GM18907 (cell line): Measurements from ENCODE around the gene VPS13D.
"Not testable (repeated sequence)": the region's sequence is repeated elsewhere in the genome, so short reads cannot be mapped to it uniquely, and the experiment has no call there.

Source experiments
- ATAC-seq: cut with Tn5 transposase; IDR thresholded peaks from one replicate; pipeline ENCODE4 v1.9.1; 2021; ENCODE audit warnings: mild to moderate bottlenecking, moderate library complexity; ENCODE audit not compliant: unreplicated experiment

The VPS13D gene

DNA sequence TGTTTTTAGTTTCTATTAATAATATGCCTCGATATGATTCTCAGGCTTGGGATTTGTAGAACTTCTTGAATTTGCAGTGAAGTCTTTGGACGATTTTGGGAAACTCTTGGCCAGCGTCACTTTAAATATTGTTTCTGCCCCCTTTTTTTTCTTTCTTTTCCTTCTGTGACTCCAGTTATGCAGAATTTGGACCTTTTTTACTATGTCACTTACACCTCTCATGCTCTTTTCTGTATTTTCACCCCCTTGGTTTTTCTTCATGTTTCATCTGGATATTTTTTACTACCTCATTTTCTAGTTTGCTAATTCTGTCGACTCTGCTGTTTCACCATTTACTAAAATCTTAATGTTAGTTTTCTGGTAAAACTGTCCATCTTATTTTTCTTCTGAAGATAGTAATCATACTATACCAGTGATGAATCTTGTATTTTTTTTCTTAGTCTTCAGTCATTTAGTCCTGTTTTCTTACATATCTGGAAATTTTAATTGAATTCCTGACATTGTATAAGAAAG is 214.6 kb downstream of the VPS13D start:
- no peak for ATAC-seq

DNA sequence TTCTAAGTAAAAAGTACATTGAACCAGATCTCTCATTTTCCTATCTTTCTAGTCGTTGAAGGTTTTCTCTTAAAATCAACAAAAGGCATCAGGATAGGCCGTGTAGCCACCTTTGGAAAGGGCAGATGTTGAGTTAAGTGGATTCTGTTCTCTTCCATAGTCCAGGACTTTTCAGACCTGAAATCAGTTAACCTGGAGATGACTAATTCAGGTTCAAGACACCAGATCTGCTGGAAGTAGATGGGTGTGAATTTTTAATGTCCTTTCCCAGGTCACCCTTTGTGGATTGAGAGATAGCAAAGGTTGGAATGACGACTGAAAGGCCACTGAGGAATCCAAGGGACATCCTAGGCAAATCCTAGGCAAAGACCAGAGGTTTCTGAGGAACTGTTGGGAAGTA is 215.4 kb downstream of the VPS13D start:
- no peak for ATAC-seq

DNA sequence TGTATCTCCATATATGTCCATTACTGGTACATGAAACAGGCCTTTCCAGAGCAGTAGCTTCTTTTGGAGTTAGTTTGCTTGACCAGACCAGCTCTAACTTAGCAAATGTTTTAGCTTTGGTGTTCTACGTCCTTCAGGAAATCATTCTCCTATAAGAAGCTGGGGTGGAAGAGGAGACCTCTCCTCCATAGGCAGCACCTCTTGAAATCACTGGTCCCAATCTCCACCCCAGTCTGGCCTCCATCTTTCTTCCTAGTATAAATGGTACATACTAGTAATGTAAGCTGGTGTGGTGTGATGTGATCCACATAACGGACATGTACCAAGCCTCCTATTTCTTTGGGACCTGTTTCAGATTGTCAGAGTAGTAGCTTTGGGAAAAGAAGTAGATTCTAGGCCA is 216.8 kb downstream of the VPS13D start:
- no peak for ATAC-seq

DNA sequence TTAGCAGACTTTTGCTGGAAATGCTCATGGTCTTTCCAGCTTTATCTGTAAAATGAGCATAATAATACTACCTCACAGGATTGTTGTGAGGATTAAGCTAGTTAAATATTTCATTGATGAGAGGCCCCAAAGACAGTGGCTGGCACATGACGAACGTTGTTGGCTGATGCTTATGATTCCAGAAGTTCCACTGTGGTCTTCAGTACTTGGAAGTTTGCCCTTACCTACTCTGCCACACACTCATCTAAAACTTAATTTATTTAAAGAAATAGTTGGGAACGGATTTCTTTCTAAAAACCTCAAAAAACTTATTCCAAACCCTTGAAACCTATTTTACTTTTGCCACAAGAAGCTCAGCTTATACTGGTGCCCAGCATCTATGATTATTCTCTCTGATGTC is 217.5 kb downstream of the VPS13D start:
- ATAC-seq: no peak

DNA sequence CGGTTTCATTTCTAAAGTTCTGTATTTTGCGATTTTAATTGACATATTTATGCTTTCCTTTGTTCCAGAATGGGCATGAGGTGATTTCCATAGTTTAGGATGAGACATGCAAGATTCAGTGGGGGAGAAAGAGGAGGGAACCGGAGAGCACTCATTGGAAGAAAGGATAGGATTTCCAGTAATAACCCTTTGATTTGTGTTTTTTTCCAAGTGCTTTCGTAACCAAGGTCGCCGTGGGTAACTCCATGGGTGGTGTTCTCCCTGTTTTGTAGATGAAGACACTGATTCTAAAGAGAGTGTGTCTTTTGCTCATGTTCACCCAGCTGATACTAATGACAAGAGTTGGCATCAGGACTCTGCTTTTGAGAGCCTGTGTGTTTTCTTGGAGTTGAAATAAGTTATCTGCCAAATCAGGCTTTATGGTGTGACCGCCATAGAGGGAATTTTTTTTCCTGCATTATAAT is 218.1 kb downstream of the VPS13D start:
- no peak for ATAC-seq

DNA sequence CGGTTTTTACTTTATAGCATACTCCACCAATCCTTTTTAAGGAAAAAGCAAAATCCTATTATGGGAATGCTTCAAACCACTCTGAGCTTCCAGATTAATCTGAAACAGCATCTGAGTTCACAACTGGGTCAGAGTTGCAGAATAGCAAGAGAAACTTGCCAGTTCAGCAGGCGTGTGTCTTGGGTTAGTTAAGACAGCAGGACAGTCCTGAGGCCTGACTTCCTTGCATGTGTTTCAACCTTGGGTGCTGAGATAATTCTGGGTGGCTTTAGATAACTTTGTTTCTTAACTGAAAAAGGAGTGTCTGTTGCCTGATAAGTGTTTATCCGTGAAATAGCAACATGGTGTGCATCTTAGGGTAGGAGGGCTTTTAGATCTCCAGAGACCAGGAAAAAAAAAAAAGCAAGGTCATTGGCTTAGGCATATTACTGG is 218.9 kb downstream of the VPS13D start:
- ATAC-seq: no peak

DNA sequence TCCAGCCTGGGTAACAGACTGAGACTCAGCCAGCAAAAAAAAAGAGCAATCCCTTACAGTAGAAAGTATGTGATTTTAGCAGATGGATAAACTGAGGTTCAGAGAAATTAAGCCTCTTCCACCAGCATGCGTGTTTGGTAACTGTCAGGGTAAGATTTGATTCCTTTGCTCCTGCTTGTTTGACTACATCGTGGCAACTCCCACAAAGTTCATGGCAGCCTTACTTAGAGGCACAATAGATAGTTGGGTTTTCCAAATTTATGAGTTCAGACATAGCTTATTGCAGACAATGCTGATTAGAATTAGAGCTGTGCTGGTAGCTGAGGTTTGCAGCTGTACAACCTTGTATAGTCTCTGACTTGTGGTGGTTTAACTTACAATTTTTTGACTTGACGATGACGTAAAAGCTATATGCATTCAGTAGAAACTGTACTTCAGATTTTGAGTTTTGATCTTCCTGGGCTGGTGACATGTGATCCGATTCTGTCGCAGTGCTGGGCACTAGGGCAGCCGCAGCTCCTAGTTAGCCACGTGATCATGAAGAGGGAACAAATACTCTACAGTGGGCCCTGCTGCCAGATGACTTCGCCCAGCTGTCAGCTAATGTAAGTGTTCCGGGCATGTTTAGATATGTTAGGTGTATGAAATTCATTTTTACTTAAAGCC is 220.4 kb downstream of the VPS13D start:
- no peak for ATAC-seq

DNA sequence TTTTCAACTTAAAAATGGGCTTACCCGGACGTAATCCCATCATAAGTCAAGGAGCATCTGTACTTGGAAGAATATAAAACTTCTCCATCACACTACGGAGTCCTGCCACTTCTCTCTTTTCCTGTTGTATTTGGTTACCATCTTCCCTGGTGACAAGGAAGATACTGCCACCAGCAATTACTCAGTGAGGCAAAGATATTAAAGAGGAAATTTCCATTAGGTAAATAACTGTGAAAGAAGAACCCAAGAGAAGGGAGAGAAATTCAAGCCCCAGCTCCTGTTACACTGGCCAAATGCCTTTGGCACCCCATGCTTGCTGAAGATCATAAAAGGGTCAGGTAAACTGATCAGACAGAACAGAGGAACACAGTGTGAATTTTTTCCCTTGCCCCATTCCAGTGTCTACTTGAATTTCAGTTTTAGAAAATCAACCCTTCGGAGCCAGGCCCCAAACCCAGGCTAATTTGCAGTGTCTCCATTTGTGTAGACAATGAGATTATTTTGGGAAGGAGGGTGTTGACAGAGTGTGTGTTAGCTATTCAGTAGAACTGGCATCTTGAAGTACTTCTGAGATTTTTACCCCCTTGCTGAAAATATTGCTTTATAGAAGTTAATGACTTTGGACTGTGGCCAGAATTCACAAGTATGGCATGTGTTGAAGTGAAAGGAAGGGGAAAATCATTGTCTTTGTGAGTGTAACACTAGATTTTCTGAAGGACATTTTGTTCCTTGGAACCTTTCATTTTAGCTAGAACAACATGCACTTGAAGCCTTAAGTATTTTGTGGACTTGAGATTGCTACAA is 221.1 kb downstream of the VPS13D start:
- ATAC-seq: no peak

DNA sequence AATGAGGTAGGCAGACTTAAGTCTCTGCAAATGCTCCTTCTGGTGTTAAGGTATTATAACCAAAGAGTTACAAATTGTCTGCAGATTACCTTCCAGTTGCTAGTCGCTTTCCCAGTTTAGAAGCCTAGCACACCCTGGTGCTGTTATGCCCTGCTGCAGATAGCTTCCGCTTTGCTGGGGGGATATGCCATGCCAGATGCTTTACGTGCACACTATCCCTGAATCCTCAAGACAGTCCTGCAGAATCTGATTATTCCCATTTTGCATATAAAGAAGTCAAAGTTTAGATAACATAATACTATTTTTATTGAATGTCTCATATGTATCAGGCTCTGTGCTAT is 221.7 kb downstream of the VPS13D start:
- no peak for ATAC-seq

DNA sequence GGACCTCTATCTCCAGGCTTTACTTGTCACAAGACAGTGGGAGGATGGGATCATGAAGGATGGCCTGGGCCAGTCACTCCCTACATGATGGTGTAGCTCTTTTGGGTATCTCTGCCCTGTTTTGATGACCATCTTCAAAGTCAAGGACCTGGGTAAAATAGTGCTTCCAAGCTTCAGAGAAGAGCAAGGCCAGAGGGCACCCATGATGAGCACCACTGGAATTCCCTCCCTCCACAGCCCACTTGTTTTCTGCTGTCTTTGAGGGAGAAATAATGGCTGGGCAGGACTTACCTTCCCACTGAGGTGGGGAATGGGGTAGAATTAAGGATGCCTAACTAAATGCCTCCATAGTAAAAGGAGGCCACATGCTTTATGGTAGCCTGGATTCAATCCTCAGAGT is 222.4 kb downstream of the VPS13D start:
- no peak for ATAC-seq

DNA sequence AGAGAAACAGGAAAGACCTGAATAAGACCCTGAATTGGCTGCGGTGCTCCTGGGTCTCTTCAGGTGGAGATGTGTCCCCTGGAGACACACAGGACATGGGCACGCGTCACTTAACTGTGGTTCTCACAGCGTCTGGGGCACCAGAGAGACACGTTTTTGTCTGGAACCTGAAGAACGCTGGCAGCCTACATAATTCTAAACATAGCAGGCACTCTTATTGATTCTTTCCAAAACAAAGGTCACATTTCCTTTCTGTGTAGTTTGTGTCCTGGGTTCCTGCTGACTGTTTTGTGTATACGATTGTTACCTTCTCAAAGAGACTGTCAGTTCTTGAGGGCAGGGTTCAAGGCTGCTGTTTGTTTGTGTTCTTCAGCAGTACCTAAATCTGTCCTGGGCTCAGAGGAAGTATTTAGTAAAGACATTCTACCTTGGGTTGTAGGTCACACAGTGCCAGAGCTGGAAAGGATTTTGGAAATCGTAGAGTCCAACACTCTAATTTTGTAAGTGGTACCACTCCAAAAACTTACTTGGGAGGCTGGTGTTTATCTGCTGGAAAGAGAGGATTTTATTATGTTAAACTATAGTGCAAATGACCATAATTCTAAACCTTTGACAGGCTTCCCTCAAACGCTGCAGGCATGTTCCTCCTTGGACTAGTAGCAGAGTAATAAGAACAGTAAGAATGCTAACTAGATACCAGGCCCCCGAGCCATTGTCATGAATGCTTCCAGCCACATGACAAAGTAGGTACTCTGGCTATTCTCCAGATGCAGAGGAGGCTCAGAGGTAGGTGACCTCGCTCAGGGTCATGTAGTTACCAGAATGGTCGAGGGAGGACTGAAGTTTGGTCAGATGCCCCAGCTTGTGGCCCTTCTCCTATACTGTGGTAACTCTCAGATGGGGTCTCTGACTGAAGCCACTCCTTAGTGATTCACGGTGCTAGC is 223.8 kb downstream of the VPS13D start:
- no peak for ATAC-seq

DNA sequence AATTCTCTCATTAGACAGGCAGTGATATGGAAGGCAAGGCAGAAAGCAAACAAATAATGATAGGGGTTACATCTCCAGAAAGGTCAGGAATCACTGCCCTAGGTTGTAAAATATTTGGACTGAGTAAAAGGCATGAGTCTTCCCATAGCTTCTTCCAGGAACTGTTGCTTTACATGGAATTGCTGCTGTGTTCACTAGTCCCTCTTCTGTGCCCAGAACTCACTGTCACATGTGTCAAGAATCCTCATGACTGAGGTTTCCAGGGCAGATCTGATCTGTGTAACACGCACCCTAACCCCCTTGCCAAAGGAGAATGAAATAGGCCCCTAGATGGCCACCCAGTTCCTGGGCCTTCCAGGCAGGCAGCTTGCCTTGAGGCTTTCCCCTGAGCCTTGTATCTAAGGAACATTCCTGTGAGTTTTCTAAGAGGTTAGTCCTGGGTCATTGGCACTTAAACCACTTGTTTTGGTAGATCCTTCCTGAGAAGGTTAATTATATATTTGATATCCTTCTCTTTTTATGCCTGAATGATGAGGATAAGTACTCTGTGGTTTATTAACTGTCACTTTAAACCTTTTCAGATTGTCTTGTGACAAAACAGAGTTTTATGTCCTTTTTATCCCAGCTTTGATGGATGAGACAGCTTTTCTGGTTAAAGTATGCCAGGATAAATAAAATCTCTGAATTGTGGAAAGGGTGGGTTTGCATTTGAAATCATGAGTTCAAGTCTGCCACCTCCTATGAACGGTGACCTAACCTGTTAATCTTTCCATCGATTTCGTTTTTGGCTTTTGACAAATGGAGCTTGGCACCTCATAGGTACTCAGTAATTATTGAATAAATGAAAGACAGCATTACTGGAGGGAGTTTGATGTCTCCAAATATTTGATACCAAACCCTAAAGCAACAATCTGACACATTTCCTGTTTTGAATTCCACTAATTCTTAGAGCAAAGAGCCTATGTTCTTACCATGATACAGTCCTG is 224.9 kb downstream of the VPS13D start:
- ATAC-seq: no peak

DNA sequence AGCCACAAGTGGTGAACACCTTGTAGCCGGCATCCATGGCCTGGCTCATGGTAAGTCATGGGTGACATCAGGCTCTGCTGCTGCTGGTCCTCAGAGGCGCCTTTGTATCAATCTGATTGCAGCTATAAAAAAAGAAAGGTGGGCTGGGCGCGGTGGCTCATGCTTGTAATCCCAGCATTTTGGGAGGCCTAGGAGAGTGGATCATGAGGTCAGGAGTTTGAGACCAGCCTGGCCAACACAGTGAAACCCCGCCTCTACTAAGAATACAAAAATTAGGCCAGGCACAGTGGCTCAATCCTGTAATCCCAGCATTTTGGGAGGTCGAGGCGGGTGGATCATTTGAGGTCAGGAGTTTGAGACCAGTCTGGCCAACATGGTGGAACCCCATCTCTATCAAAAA is 226.3 kb downstream of the VPS13D start:
- not testable (repeated sequence) for ATAC-seq

DNA sequence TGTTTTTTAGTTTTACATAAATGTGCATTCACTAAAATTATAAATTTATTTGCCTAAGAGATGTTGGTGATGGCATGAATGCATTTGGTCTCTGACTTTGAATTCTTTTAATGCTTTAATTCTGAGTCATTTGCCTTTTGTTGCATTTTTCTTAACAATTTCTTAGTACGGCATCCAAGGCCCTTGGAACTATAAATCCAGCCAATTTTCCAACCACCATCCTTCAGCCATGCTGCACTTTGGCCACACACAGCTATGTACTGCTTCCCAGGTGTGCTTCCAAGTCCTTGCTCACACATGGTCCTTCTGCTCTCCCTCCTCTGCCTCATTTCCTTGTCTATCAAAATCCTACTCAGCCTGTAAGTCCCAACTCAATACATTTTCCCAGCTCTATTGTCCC is 227.1 kb downstream of the VPS13D start:
- ATAC-seq: no peak

DNA sequence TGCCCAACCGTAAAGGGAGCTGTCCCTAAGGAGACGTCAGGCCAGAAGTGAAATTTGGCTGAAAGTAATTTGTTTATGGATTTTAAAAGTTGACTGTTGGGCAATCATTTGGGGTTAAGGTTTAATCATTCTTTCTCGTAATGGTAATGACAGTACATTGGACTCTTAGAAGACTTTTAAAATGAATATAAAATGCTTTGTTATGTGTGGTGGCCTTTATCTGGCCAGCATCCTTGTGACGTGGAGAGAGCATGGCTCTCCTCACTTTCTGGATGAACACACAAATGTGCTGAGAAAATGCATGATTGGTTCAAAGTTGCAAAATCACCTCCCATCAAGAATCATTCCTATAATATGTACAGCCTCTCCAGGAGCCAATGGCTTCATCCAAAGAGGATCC is 227.9 kb downstream of the VPS13D start:
- no peak for ATAC-seq

DNA sequence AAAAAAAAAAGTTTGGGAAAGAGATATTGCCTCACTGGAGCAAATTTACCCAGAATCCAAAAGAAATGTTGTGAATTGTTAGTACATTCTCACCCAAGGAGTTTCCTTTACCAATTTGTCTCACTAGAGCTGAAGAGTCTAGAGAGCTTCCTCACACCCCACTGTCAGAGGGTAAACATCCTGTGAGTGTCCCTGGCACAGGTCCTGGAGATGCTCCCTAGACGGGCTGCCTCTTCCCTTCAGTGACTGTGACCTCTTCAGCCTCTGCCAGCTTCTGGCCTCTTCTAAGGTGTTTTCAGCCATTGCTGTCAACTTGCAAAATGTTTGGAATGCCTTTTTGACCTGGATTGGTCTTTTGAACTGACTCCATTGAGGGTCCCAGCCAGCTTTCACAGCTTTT is 228.7 kb downstream of the VPS13D start:
- no peak for ATAC-seq

DNA sequence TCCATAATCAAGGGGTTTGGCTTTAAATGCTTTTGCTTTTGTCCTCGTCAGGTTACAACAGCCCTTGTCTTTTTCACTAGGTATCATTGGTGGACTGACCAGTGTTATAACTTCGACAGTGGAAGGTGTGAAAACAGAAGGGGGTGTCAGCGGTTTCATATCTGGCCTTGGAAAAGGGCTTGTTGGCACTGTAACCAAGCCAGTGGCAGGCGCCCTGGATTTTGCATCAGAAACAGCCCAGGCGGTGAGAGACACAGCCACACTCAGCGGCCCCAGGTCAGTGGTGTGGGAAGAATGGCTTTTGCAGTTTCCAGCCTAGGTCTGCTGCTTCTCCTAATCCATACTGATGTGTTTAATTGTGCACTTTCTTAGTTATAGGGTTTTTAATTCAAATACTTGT is 230.3 kb downstream of the VPS13D start:
- no peak for ATAC-seq

DNA sequence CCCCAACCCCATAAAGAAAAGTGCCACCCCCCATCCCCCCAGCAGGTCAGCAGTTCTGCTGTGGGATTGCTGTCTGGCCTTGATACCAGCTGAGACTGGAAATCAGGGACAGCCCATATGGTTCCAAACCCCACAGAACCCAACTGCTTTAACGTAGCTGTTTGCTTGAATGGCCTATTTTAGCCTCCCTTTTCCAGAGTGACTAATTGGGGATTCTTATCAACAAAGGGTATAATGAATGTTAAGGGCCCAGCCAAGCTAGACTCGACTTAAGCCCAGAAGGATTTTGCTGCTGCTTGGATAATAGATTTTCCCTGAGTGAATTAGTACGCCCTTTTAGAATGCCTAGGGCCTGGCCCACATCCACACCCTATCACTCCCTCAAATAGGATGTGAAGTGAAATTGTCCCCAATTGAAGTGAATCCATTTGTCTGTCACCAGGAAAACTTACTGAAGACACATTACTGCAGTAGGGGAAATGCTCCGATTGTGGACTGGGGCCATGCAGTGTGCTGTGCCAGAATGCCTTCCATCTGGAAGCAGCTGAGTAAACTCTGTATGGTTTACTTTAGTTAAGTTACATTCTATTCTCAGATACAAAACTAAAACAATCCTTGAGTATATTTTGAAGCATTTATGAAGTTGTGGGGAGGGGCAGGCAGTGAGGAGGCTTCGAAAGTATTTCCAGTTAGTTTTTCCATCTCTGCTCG is 231.2 kb downstream of the VPS13D start:
- ATAC-seq: no peak

DNA sequence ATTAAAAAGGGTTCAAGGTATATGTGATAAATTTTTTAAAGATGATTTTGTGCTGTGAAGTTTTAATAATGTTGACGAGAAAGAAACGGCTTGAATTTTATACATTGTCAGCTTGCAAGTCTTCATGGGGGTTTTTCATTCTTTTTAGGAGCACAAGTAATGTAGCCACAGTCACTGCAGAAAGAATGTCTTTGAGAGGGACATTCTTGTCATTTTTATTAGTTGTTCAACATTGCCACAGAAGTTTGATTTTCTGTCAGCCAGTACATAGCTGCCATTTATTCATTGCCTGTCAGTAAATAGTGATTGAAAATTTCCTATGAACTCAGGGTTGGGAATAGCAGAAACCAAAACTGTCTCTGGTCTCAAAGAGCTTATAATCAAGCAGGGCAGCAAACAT is 231.9 kb downstream of the VPS13D start:
- no peak for ATAC-seq
